Central memory CD8-positive, alpha-beta T cell (primary cell): ENCODE data around the gene GLT8D1.
A peak's percentile ranks its signal among the peaks of the same experiment; 100 is the strongest.
"Not testable (repeated sequence)": the region's sequence is repeated elsewhere in the genome, so short reads cannot be mapped to it uniquely, and the experiment has no call there.

Experiments
- ATAC-seq: fragments of 150-1000 bp; cut with Tn5 transposase; replicated peaks from 2 replicates; pipeline ENCODE4 v1.10.0; 2022; ENCODE audit warnings: mild to moderate bottlenecking, moderate FRiP score, moderate number of reproducible peaks; ENCODE audit not compliant: poor library complexity, severe bottlenecking; ENCODE audit errors: extremely low read depth
- DNase-seq, 2 donors: peaks; one replicate each; pipeline ENCODE4 v3.0.0; 2021; ENCODE audit warnings: low spot score in 2 of 2
- H3K27ac Mint-ChIP-seq: one replicate; pipeline ENCODE4 v1.8.0; 2022; ENCODE audit warnings: low read depth, mild to moderate bottlenecking, moderate library complexity, mixed read lengths
- H3K27me3 Mint-ChIP-seq: one replicate; pipeline ENCODE4 v1.8.0; 2022; ENCODE audit warnings: mixed read lengths
- H3K36me3 Mint-ChIP-seq: one replicate; pipeline ENCODE4 v1.8.0; 2022; ENCODE audit warnings: mild to moderate bottlenecking, moderate library complexity, mixed read lengths; ENCODE audit not compliant: insufficient read depth
- H3K4me1 Mint-ChIP-seq: one replicate; pipeline ENCODE4 v1.8.0; 2022; ENCODE audit warnings: mixed read lengths
- H3K4me3 Mint-ChIP-seq: one replicate; pipeline ENCODE4 v1.8.0; 2022; ENCODE audit warnings: mild to moderate bottlenecking, moderate library complexity, mixed read lengths
- H3K9me3 Mint-ChIP-seq: one replicate; pipeline ENCODE4 v1.8.0; 2022; ENCODE audit warnings: mixed read lengths

Gene GLT8D1

GRCh38 chr3:52705688-52706686 lies at the start of gene GLT8D1, which contains the start of gene SPCS1:
Gene GLT8D1, minus strand, starts transcription at chr3:52705791. Its CDS starts 5,331 bp downstream, at chr3:52700460.
Gene SPCS1, plus strand, starts transcription at chr3:52706106. Its CDS starts 141 bp downstream, at chr3:52706247.
- ATAC-seq (peak; percentile 94), DNase-seq (peak; percentile 81 to 82)
- peak within 1 kb of the TSS; percentile 97 for H3K27ac Mint-ChIP-seq
- no peaks in the 10 kb centered on the region for H3K9me3 Mint-ChIP-seq
- H3K27me3 Mint-ChIP-seq, result no peaks in the 10 kb centered on the region
- peaks cover 24% of the 10 kb centered on the region for H3K4me1 Mint-ChIP-seq
- H3K36me3 Mint-ChIP-seq, result peaks cover 31% of the 10 kb centered on the region
- peak within 1 kb of the TSS; percentile 93 for H3K4me3 Mint-ChIP-seq

- no peaks in the 10 kb centered on the region for H3K27me3 Mint-ChIP-seq
- no peak overlapping the region for H3K27ac Mint-ChIP-seq
- H3K4me1 Mint-ChIP-seq, result no peaks in the 10 kb centered on the region
- no peaks in the 10 kb centered on the region for H3K9me3 Mint-ChIP-seq
- H3K36me3 Mint-ChIP-seq, result peaks cover 55% of the 10 kb centered on the region
- ATAC-seq (no peak), DNase-seq (no peak)
- H3K4me3 Mint-ChIP-seq, result no peak overlapping the region
Observed at GRCh38 chr3:52754373-52754772, 48.8 kb upstream of the GLT8D1 start.

GRCh38 chr3:52752045-52752660 lies 46.6 kb upstream of the GLT8D1 start:
- DNase-seq (no peak), ATAC-seq (no peak)
- Mint-ChIP-seq H3K27ac (no peak overlapping the region), H3K9me3 (no peaks in the 10 kb centered on the region), H3K4me3 (no peak overlapping the region), H3K4me1 (no peaks in the 10 kb centered on the region), H3K27me3 (no peaks in the 10 kb centered on the region), H3K36me3 (peaks cover 54% of the 10 kb centered on the region)

- Mint-ChIP-seq H3K4me1 (no peaks in the 10 kb centered on the region), H3K27ac (no peak overlapping the region), H3K9me3 (no peaks in the 10 kb centered on the region), H3K36me3 (peaks cover 60% of the 10 kb centered on the region), H3K27me3 (no peaks in the 10 kb centered on the region), H3K4me3 (no peak overlapping the region)
- DNase-seq (no peak), ATAC-seq (no peak)
Observed at GRCh38 chr3:52743721-52744120, 38.1 kb upstream of the GLT8D1 start.

- no peak for DNase-seq
- no peaks in the 10 kb centered on the region for H3K27me3 Mint-ChIP-seq
- no peak for ATAC-seq
- H3K27ac Mint-ChIP-seq, result no peak overlapping the region
- no peaks in the 10 kb centered on the region for H3K9me3 Mint-ChIP-seq
- H3K4me1 Mint-ChIP-seq, result no peaks in the 10 kb centered on the region
- H3K4me3 Mint-ChIP-seq, result no peak overlapping the region
- H3K36me3 Mint-ChIP-seq, result peaks cover 61% of the 10 kb centered on the region
Observed at GRCh38 chr3:52743152-52743551, 37.6 kb upstream of the GLT8D1 start.

- no peak for ATAC-seq
- Mint-ChIP-seq H3K4me1 (no peaks in the 10 kb centered on the region), H3K4me3 (no peak overlapping the region), H3K9me3 (no peaks in the 10 kb centered on the region), H3K27me3 (no peaks in the 10 kb centered on the region), H3K36me3 (peaks cover 64% of the 10 kb centered on the region), H3K27ac (no peak overlapping the region)
- DNase-seq, result no peak
Observed at GRCh38 chr3:52742418-52743041, 36.9 kb upstream of the GLT8D1 start.

GRCh38 chr3:52739730-52740129 lies 34.1 kb upstream of the GLT8D1 start:
- Mint-ChIP-seq H3K36me3 (peaks cover 54% of the 10 kb centered on the region), H3K4me3 (no peak overlapping the region), H3K9me3 (no peaks in the 10 kb centered on the region), H3K4me1 (no peaks in the 10 kb centered on the region), H3K27ac (no peak overlapping the region), H3K27me3 (no peaks in the 10 kb centered on the region)
- ATAC-seq (no peak), DNase-seq (no peak)

GRCh38 chr3:52733256-52733891 lies 27.8 kb upstream of the GLT8D1 start:
- Mint-ChIP-seq H3K27me3 (no peaks in the 10 kb centered on the region), H3K4me1 (no peaks in the 10 kb centered on the region), H3K4me3 (no peak overlapping the region), H3K27ac (no peak overlapping the region), H3K36me3 (peaks cover 25% of the 10 kb centered on the region), H3K9me3 (no peaks in the 10 kb centered on the region)
- no peak for DNase-seq
- ATAC-seq, result no peak

- Mint-ChIP-seq H3K36me3 (peaks cover 20% of the 10 kb centered on the region), H3K27ac (no peak overlapping the region), H3K9me3 (no peaks in the 10 kb centered on the region), H3K4me3 (no peak overlapping the region), H3K27me3 (no peaks in the 10 kb centered on the region), H3K4me1 (no peaks in the 10 kb centered on the region)
- ATAC-seq (no peak), DNase-seq (no peak)
Observed at GRCh38 chr3:52731590-52731989, 26.0 kb upstream of the GLT8D1 start.

- DNase-seq, result no peak
- no peak for ATAC-seq
- no peaks in the 10 kb centered on the region for H3K4me1 Mint-ChIP-seq
- H3K4me3 Mint-ChIP-seq, result no peak overlapping the region
- no peaks in the 10 kb centered on the region for H3K9me3 Mint-ChIP-seq
- H3K27ac Mint-ChIP-seq, result no peak overlapping the region
- H3K36me3 Mint-ChIP-seq, result peaks cover 19% of the 10 kb centered on the region
- no peaks in the 10 kb centered on the region for H3K27me3 Mint-ChIP-seq
Observed at GRCh38 chr3:52730681-52731080, 25.1 kb upstream of the GLT8D1 start.

GRCh38 chr3:52728753-52729152 lies 23.2 kb upstream of the GLT8D1 start:
- not testable (repeated sequence) for H3K27ac Mint-ChIP-seq, H3K9me3 Mint-ChIP-seq, H3K27me3 Mint-ChIP-seq, H3K4me1 Mint-ChIP-seq, DNase-seq, ATAC-seq, H3K4me3 Mint-ChIP-seq
- H3K36me3 Mint-ChIP-seq, result peaks cover 10% of the 10 kb centered on the region

- Mint-ChIP-seq H3K9me3 (no peaks in the 10 kb centered on the region), H3K36me3 (peaks cover 5% of the 10 kb centered on the region), H3K4me1 (peaks cover 15% of the 10 kb centered on the region), H3K4me3 (no peak overlapping the region), H3K27ac (no peak overlapping the region), H3K27me3 (no peaks in the 10 kb centered on the region)
- ATAC-seq, result no peak
- no peak for DNase-seq
Observed at GRCh38 chr3:52724511-52724910, 18.9 kb upstream of the GLT8D1 start.
